ENCODE data around the gene TMEM234.

Gene TMEM234

GRCh38 chr1:32208469-32208868 lies 13.7 kb downstream of the TMEM234 start:
- TF ChIP-seq CTCF (conservative IDR thresholded peaks at IDR 0.05; ENCODE audit: low read depth, low read length) = no peak
- no peak overlapping the region for H3K4me3 ChIP-seq (ENCODE audit: low read length)
- no peak for DNase-seq (ENCODE audit: low read depth)

- no peak for DNase-seq (ENCODE audit: low read depth)
- peak; percentile 20 for TF ChIP-seq CTCF (conservative IDR thresholded peaks at IDR 0.05; ENCODE audit: low read depth, low read length)
- H3K4me3 ChIP-seq (ENCODE audit: low read length) = peak within 1 kb of the TSS; percentile 79
Measured at GRCh38 chr1:32205401-32206370, 16.5 kb downstream of the TMEM234 start, which contains the start of gene IQCC. IQCC (plus strand) TSS chr1:32205671; CDS start chr1:32205682, 11 bp downstream.

- H3K4me3 ChIP-seq (ENCODE audit: low read length) = peak overlapping the region; percentile 79
- TF ChIP-seq CTCF (conservative IDR thresholded peaks at IDR 0.05; ENCODE audit: low read depth, low read length) = no peak
- no peak for DNase-seq (ENCODE audit: low read depth)
Measured at GRCh38 chr1:32204943-32205361, 17.2 kb downstream of the TMEM234 start.

GRCh38 chr1:32201011-32201855 lies 20.9 kb downstream of the TMEM234 start:
- peak overlapping the region; percentile 73 for H3K4me3 ChIP-seq (ENCODE audit: low read length)
- peak; percentile 18 for TF ChIP-seq CTCF (conservative IDR thresholded peaks at IDR 0.05; ENCODE audit: low read depth, low read length)
- no peak for DNase-seq (ENCODE audit: low read depth)

GRCh38 chr1:32200226-32201010 lies 21.7 kb downstream of the TMEM234 start, which contains the start of gene CCDC28B:
CCDC28B (plus strand) TSS chr1:32200595; CDS start chr1:32201936, 1,341 bp downstream.
- peak within 1 kb of the TSS; percentile 73 for H3K4me3 ChIP-seq (ENCODE audit: low read length)
- no peak for TF ChIP-seq CTCF (conservative IDR thresholded peaks at IDR 0.05; ENCODE audit: low read depth, low read length)
- no peak for DNase-seq (ENCODE audit: low read depth)

- peak overlapping the region; percentile 73 for H3K4me3 ChIP-seq (ENCODE audit: low read length)
- no peak for TF ChIP-seq CTCF (conservative IDR thresholded peaks at IDR 0.05; ENCODE audit: low read depth, low read length)
- DNase-seq (ENCODE audit: low read depth) = no peak
Measured at GRCh38 chr1:32199717-32200072, 22.5 kb downstream of the TMEM234 start.

All from retinal pigment epithelial cell (primary cell).